HepG2 (cell line): ENCODE measurements around the gene PPHLN1. TPM values are rescaled to one million over a fixed set of nuclear protein-coding genes. Genes with fewer than 3 reads are reported as not detected.

Experiments used
- ATAC-seq: fragments of 200-7000 bp; cut with Tn5 transposase; 3 replicates; pipeline ENCODE4 v1.9.1; 2020; ENCODE audit warnings: mild to moderate bottlenecking, moderate library complexity
- BruUV-seq: library from RNA; stranded (reverse); fragments of 400-500 nt; replicated peaks from 2 replicates; lab custom pipeline; 2021; lab: Mats Ljungman, UMichigan
- CTCF ChIA-PET: fragments of 300-600 bp; formaldehyde crosslinking; extraction: SDS; loops from one replicate; lab custom pipeline; 2021; ENCODE audit warnings: low total read pairs, inconsistent platforms, low intra/inter-chr PET ratio; lab: Yijun Ruan, JAX
- POLR2A ChIA-PET: fragments of 350-600 bp; sonication (Branson Sonifier 250); formaldehyde crosslinking; loops from one replicate; lab custom pipeline; 2020; ENCODE audit warnings: antibody characterized with exemption, inconsistent platforms; lab: Yijun Ruan, JAX
- DNase-seq: peaks from one replicate; pipeline ENCODE4 v3.0.0-alpha.2; 2015; ENCODE audit warnings: low spot score
- FAIRE-seq: peaks from 3 replicates; lab custom pipeline; 2011; peaks lifted over from hg19 to GRCh38; lab: Jason Lieb, UNC
- H2AFZ ChIP-seq: one replicate; pipeline ENCODE4 v1.6.1; 2011; ENCODE audit warnings: low read length, inconsistent platforms
- H3K27ac ChIP-seq: fragments of 300-600 bp; 3 replicates; pipeline ENCODE4 v1.8.0; 2011; ENCODE audit warnings: mixed run types, mild to moderate bottlenecking, mixed read lengths, low read length, inconsistent platforms; ENCODE audit not compliant: insufficient read depth; ENCODE audit errors: extremely low read length
- H3K27me3 ChIP-seq, 2 experiments: fragments of 200-600 bp in 1 of 2; 2 replicates in 1 of 2; 3 replicates in 1 of 2; pipeline versions ENCODE4 v1.6.0 to v1.8.0; 2011; ENCODE audit warnings: low read length in 2 of 2, mild to moderate bottlenecking in 2 of 2, moderate library complexity in 2 of 2, inconsistent platforms in 1 of 2; ENCODE audit not compliant: insufficient read depth in 2 of 2, control insufficient read depth in 1 of 2
- H3K36me3 ChIP-seq, 2 experiments: fragments of 200-600 bp in 1 of 2; replicated peaks in 1 of 2; 2 replicates in 1 of 2; 3 replicates in 1 of 2; pipeline versions ENCODE4 v1.5.1 to v1.8.0; 2011; ENCODE audit warnings: low read length in 2 of 2, inconsistent platforms in 1 of 2; ENCODE audit not compliant: insufficient read depth in 2 of 2, control insufficient read depth in 1 of 2
- H3K4me1 ChIP-seq: 2 replicates; pipeline ENCODE4 v1.5.1; 2012; ENCODE audit warnings: low read length, inconsistent platforms; ENCODE audit not compliant: insufficient read depth
- H3K4me2 ChIP-seq: 2 replicates; pipeline ENCODE4 v1.6.0; 2011; ENCODE audit warnings: low read depth, low read length, inconsistent platforms
- H3K4me3 ChIP-seq, 3 experiments: fragments of 200-600 bp in 1 of 3; sonication (generic), shearing (Covaris generic) in 1 of 3; replicated peaks in 1 of 3; 2 replicates each; pipeline ENCODE4 v1.5.1; 2011 to 2016; ENCODE audit warnings: low read length in 3 of 3, inconsistent platforms in 2 of 3, low read depth in 2 of 3, mild to moderate bottlenecking in 2 of 3, control low read depth in 1 of 3, mixed read lengths in 1 of 3; ENCODE audit not compliant: insufficient read depth in 1 of 3
- H3K79me2 ChIP-seq: one replicate; pipeline ENCODE4 v1.6.1; 2011; ENCODE audit warnings: low read length, inconsistent platforms; ENCODE audit not compliant: insufficient read depth
- H3K9ac ChIP-seq: 2 replicates; pipeline ENCODE4 v1.6.0; 2011; ENCODE audit warnings: mild to moderate bottlenecking, low read depth, low read length, inconsistent platforms; ENCODE audit not compliant: insufficient read depth
- H3K9me3 ChIP-seq: 2 replicates; pipeline ENCODE4 v1.5.1; 2012; ENCODE audit warnings: mild to moderate bottlenecking, low read length
- H4K20me1 ChIP-seq: 2 replicates; pipeline ENCODE4 v1.6.0; 2011; ENCODE audit warnings: inconsistent platforms, mild to moderate bottlenecking, low read length, moderate library complexity; ENCODE audit not compliant: insufficient read depth
- BORCS8-MEF2B ChIP-seq: sonication (generic); formaldehyde crosslinking; IDR thresholded peaks from 2 replicates; pipeline ENCODE4 v1.8.0; 2022; ENCODE audit warnings: mild to moderate bottlenecking, missing genetic modification reagents
- CAMTA2 ChIP-seq: sonication (generic); formaldehyde crosslinking; IDR thresholded peaks from 2 replicates; pipeline ENCODE4 v1.4.0; 2020; ENCODE audit warnings: mild to moderate bottlenecking, missing genetic modification reagents, borderline replicate concordance
- ERF ChIP-seq: IDR thresholded peaks from 2 replicates; pipeline ENCODE4 v1.6.1; 2018; ENCODE audit warnings: missing biosample characterization, missing genetic modification reagents
- HMGXB4 ChIP-seq, 2 experiments: sonication (generic) in 1 of 2; formaldehyde crosslinking in 1 of 2; IDR thresholded peaks; 2 replicates each; pipeline versions ENCODE4 v1.4.0 to v1.6.1; 2018 to 2020; ENCODE audit warnings: missing genetic modification reagents in 2 of 2, borderline replicate concordance in 1 of 2, low read depth in 1 of 2, mild to moderate bottlenecking in 1 of 2, missing biosample characterization in 1 of 2
- HNRNPUL1 ChIP-seq: fragments of 200-400 bp; formaldehyde crosslinking; IDR thresholded peaks from 2 replicates; pipeline ENCODE4 v1.6.1; 2017; ENCODE audit warnings: low read depth, mild to moderate bottlenecking, low read length, moderate library complexity
- MXI1 ChIP-seq: IDR thresholded peaks from 3 replicates; pipeline ENCODE4 v1.6.1; 2012; ENCODE audit warnings: low read depth, low read length, inconsistent platforms, borderline replicate concordance
- MYC ChIP-seq: sonication (generic); formaldehyde crosslinking; IDR thresholded peaks from 2 replicates; pipeline ENCODE4 v1.9.0; 2021; ENCODE audit warnings: missing genetic modification reagents, borderline replicate concordance
- ZBTB39 ChIP-seq: sonication (generic); formaldehyde crosslinking; IDR thresholded peaks from 2 replicates; pipeline ENCODE4 v1.5.0; 2020; ENCODE audit warnings: missing genetic modification reagents
- ZNF83 ChIP-seq: sonication (generic); formaldehyde crosslinking; IDR thresholded peaks from 2 replicates; pipeline ENCODE4 v1.4.0; 2020; ENCODE audit warnings: missing genetic modification reagents, mild to moderate bottlenecking, borderline replicate concordance
- WGBS: methylation state at CpG from one replicate; pipeline ENCODE4 v1.1.6; 2017; ENCODE audit warnings: low lambda C conversion rate; 5-methylcytosine and 5-hydroxymethylcytosine counted together
- in situ Hi-C: cut with HindIII; loops from 2 replicates; pipeline ENCODE4 v1.10.0; 2017; ENCODE audit warnings: low pct_unique_long_range_greater_than_20kb; ENCODE audit not compliant: extremely low pct_ligation_motif_present
- intact Hi-C: fragments of 100-400 bp; cut with micrococcal nuclease; formaldehyde crosslinking; loops from one replicate; pipeline ENCODE4 v1.10.0; 2022; ENCODE audit not compliant: unreplicated experiment
- polyA plus RNA-seq, 8 experiments: library from polyadenylated mRNA; depleted of rRNA in 3 of 8; stranded (reverse) in 7 of 8; unstranded in 1 of 8; fragments of >200 nt; fragmentation: Illumina TruSeq in 4 of 8; extraction: Trizol in 4 of 8; gene quantifications; 2 replicates each; pipeline versions ENCODE4 v1.2.1 to v1.2.3, GENCODE V29; 2011 to 2016; ENCODE audit warnings: low read depth in 4 of 8, missing spikeins in 1 of 8, mixed read lengths in 1 of 8; ENCODE audit not compliant: insufficient read depth in 1 of 8
- total RNA-seq, 5 experiments: library from RNA; depleted of rRNA; stranded (reverse); fragments of >200 nt; fragmentation: Illumina TruSeq; extraction: Trizol; gene quantifications; 2 replicates each; pipeline ENCODE4 v1.2.3, GENCODE V29; 2016; ENCODE audit warnings: low read depth in 1 of 5

The PPHLN1 gene
- total and polyA plus RNA-seq, 2 of the 13 experiments (the other 11 are each of a cell fraction or from before 2014, with no cell fraction given) = 43.4 to 66.0 TPM

DNA sequence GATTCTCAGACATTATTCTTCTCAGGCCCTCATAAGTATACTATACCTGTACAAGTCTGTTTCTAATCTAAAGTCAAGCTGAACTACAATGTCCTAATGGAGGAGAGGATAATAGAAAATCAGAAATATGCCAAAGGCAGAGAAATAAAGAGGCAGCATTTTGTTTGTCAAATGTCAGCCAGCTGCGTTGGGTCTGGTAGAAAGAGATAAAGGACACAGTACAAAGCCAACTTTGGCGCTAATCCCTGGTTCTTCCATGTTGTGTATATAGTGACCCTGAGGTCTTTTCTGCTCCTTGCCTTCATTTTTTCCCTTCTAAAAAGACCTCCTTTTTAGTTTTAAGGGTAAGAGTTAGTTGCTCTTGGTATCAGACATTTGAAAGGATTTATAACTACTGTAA lies 160.4 kb downstream of the PPHLN1 start:
- ChIA-PET POLR2A (no interaction called here), CTCF (no interaction called here)
- whole genome bisulfite sequencing = 29% methylated on average over 2 of the region's 2 CpGs
- Histone ChIP-seq H3K9me3 (no peaks in the 10 kb centered on the region), H3K79me2 (no peaks in the 10 kb centered on the region), H3K36me3 (no peaks in the 10 kb centered on the region), H3K4me3 (no peak overlapping the region), H3K9ac (no peak overlapping the region), H3K27me3 (peaks cover 0 to 49% of the 10 kb centered on the region in 2 experiments; a peak in 3 of 5 replicates), H2AFZ (no peak overlapping the region), H3K4me1 (peaks cover 7% of the 10 kb centered on the region), H4K20me1 (no peaks in the 10 kb centered on the region), H3K27ac (no peak overlapping the region), H3K4me2 (no peak overlapping the region)
- ATAC-seq (no peak), FAIRE-seq (no peak), DNase-seq (no peak)
- BruUV-seq = no TSS peak
- in situ Hi-C loops = loop anchor here (25.0 kb wide), 1 partner anchor 851 kb away; no protein-coding TSS in a partner anchor
- intact Hi-C loops = no loop called here
- no peak for TF ChIP-seq MYC (CRISPR knock-in tag)
- TF ChIP-seq HMGXB4 (CRISPR knock-in tag; IDR thresholded peaks at IDR 0.05; ENCODE audit: borderline replicate concordance in 1 of 2, low read depth in 1 of 2) = no peak
- no peak for TF ChIP-seq CAMTA2 (CRISPR knock-in tag)
- no peak for TF ChIP-seq ZNF83 (CRISPR knock-in tag)
- no peak for TF ChIP-seq ERF (CRISPR knock-in tag)
- TF ChIP-seq HNRNPUL1 = no peak
- TF ChIP-seq MXI1 = no peak
- no peak for TF ChIP-seq BORCS8-MEF2B (CRISPR knock-in tag)
- no peak for TF ChIP-seq ZBTB39 (CRISPR knock-in tag)
